A549 (cell line): ENCODE results near the gene LENG8. TPM values are rescaled to one million over a fixed set of nuclear protein-coding genes. Genes with fewer than 3 reads are reported as not detected.

Experiments
- ATAC-seq, 2 experiments: fragments of 200-7000 bp in 1 of 2; fragments of >200 bp in 1 of 2; cut with Nextera tagmentation in 1 of 2; cut with Tn5 transposase in 1 of 2; 3 replicates each; pipeline versions ENCODE4 v1.8.0 to v1.9.1; 2018 to 2020; ENCODE audit warnings: mild to moderate bottlenecking in 1 of 2, moderate library complexity in 1 of 2
- CTCF ChIA-PET: fragments of 300-600 bp; sonication (Branson Sonifier 250); formaldehyde crosslinking; extraction: SDS; loops from one replicate; lab custom pipeline; 2021; ENCODE audit warnings: antibody characterized with exemption, inconsistent platforms; lab: Yijun Ruan, JAX
- POLR2A ChIA-PET: fragments of 350-600 bp; formaldehyde crosslinking; extraction: SDS; loops from one replicate; lab custom pipeline; 2021; ENCODE audit warnings: antibody characterized with exemption, inconsistent platforms; lab: Yijun Ruan, JAX
- DNase-seq, 2 experiments: peaks; one replicate each; pipeline versions ENCODE4 v3.0.0 to v3.0.0-alpha.2; 2011 to 2016; ENCODE audit warnings: low read depth in 1 of 2, low spot score in 1 of 2
- FAIRE-seq: peaks from 2 replicates; lab custom pipeline; 2011; peaks lifted over from hg19 to GRCh38; lab: Jason Lieb, UNC
- H3K27ac ChIP-seq, 2 experiments: fragments of >200 bp; sonication (Bioruptor Twin); formaldehyde crosslinking; 3 replicates each; pipeline ENCODE4 v1.5.1; 2016 to 2017
- H3K4me1 ChIP-seq: fragments of >200 bp; sonication (Bioruptor Twin); formaldehyde crosslinking; 3 replicates; pipeline ENCODE4 v1.6.1; 2016
- H3K4me2 ChIP-seq: fragments of >200 bp; sonication (Bioruptor Twin); formaldehyde crosslinking; 3 replicates; pipeline ENCODE4 v1.6.1; 2016
- H3K4me3 ChIP-seq: fragments of >200 bp; sonication (Bioruptor Twin); formaldehyde crosslinking; 3 replicates; pipeline ENCODE4 v1.5.1; 2016
- H3K9me3 ChIP-seq: fragments of >200 bp; sonication (Bioruptor Twin); formaldehyde crosslinking; 3 replicates; pipeline ENCODE4 v1.6.1; 2016
- ATOH8 ChIP-seq: fragments of 250-450 bp; sonication (Bioruptor Pico); IDR thresholded peaks from 2 replicates; pipeline ENCODE4 v1.5.0; 2020; ENCODE audit warnings: low read depth, mild to moderate bottlenecking, moderate library complexity
- BCL3 ChIP-seq: fragments of >200 bp; sonication (Bioruptor Twin); formaldehyde crosslinking; IDR thresholded peaks from 3 replicates; pipeline ENCODE4 v1.6.1; 2016
- CEBPB ChIP-seq, 2 experiments: fragments of >200 bp in 1 of 2; sonication (Bioruptor Twin) in 1 of 2; formaldehyde crosslinking in 1 of 2; IDR thresholded peaks; 2 replicates each; pipeline ENCODE4 v1.6.1; 2012 to 2016
- CHD2 ChIP-seq: fragments of 150-350 bp; IDR thresholded peaks from 2 replicates; pipeline ENCODE4 v1.6.1; 2014; ENCODE audit warnings: low read length; ENCODE audit not compliant: partially characterized antibody
- E2F6 ChIP-seq: IDR thresholded peaks from 2 replicates; pipeline ENCODE4 v1.6.1; 2012; ENCODE audit warnings: low read depth, borderline replicate concordance
- EHMT2 ChIP-seq: fragments of 200-600 bp; sonication (generic); IDR thresholded peaks from 2 replicates; pipeline ENCODE4 v1.6.1; 2016; ENCODE audit warnings: antibody characterized with exemption, low read depth, mild to moderate bottlenecking, moderate library complexity
- ELK1 ChIP-seq: fragments of 150-350 bp; IDR thresholded peaks from 2 replicates; pipeline ENCODE4 v1.6.1; 2014; ENCODE audit warnings: low read depth, mild to moderate bottlenecking, low read length
- EP300 ChIP-seq, 2 experiments: fragments of >200 bp; sonication (Bioruptor Twin); formaldehyde crosslinking; IDR thresholded peaks; 2 replicates in 1 of 2; 3 replicates in 1 of 2; pipeline ENCODE4 v1.6.1; 2016 to 2017
- FOSL2 ChIP-seq, 2 experiments: fragments of 450-650 bp in 1 of 2; fragments of >200 bp in 1 of 2; sonication (Bioruptor Twin) in 1 of 2; formaldehyde crosslinking; IDR thresholded peaks; 2 replicates each; pipeline versions ENCODE4 v1.5.0 to v1.6.1; 2016 to 2020; ENCODE audit warnings: mild to moderate bottlenecking in 1 of 2, moderate library complexity in 1 of 2
- FOXS1 ChIP-seq: fragments of 250-450 bp; sonication (Bioruptor Pico); IDR thresholded peaks from 2 replicates; pipeline ENCODE4 v1.5.0; 2020; ENCODE audit warnings: mild to moderate bottlenecking, moderate library complexity
- GATA3 ChIP-seq: IDR thresholded peaks from 2 replicates; pipeline ENCODE4 v1.6.1; 2012; ENCODE audit warnings: borderline replicate concordance
- HEYL ChIP-seq: fragments of 250-450 bp; sonication (Bioruptor Pico); IDR thresholded peaks from 2 replicates; pipeline ENCODE4 v1.8.0; 2021; ENCODE audit warnings: mild to moderate bottlenecking, moderate library complexity
- HOXA7 ChIP-seq: fragments of 250-450 bp; sonication (Bioruptor Pico); IDR thresholded peaks from 2 replicates; pipeline ENCODE4 v1.5.0; 2020; ENCODE audit warnings: mild to moderate bottlenecking, moderate library complexity
- HOXB13 ChIP-seq: fragments of 250-450 bp; sonication (Bioruptor Pico); IDR thresholded peaks from 2 replicates; pipeline ENCODE4 v1.5.0; 2020; ENCODE audit warnings: low read depth, mild to moderate bottlenecking, moderate library complexity
- HOXB5 ChIP-seq: fragments of 250-450 bp; sonication (Bioruptor Pico); IDR thresholded peaks from 2 replicates; pipeline ENCODE4 v1.5.0; 2020; ENCODE audit warnings: mild to moderate bottlenecking, moderate library complexity
- JUN ChIP-seq, 2 experiments: fragments of >200 bp; sonication (Bioruptor Twin); formaldehyde crosslinking; IDR thresholded peaks; 2 replicates in 1 of 2; 3 replicates in 1 of 2; pipeline ENCODE4 v1.6.1; 2016 to 2017
- KDM5A ChIP-seq: fragments of 200-600 bp; sonication (generic); IDR thresholded peaks from 2 replicates; pipeline ENCODE4 v1.6.1; 2016; ENCODE audit warnings: antibody characterized with exemption, mild to moderate bottlenecking
- MAX ChIP-seq: IDR thresholded peaks from 2 replicates; pipeline ENCODE4 v1.6.1; 2012
- MAZ ChIP-seq: fragments of 150-350 bp; IDR thresholded peaks from 2 replicates; pipeline ENCODE4 v1.6.1; 2014; ENCODE audit warnings: antibody characterized with exemption, low read depth, low read length, borderline replicate concordance
- MYC ChIP-seq: IDR thresholded peaks from 2 replicates; pipeline ENCODE4 v1.6.1; 2012; ENCODE audit warnings: mild to moderate bottlenecking, inconsistent platforms, low read length, improper control_type of control experiment, borderline replicate concordance
- NFE2L2 ChIP-seq: fragments of 150-350 bp; conservative IDR thresholded peaks from 2 replicates; pipeline ENCODE4 v1.6.1; 2014; ENCODE audit warnings: low read length
- NR3C1 ChIP-seq: fragments of >200 bp; sonication (Bioruptor Twin); formaldehyde crosslinking; IDR thresholded peaks from 3 replicates; pipeline ENCODE4 v1.6.1; 2017
- PHF8 ChIP-seq: fragments of 200-600 bp; sonication (generic); IDR thresholded peaks from 2 replicates; pipeline ENCODE4 v1.6.1; 2016; ENCODE audit warnings: low read depth, mild to moderate bottlenecking, antibody characterized with exemption, moderate library complexity, borderline replicate concordance
- POLR2A ChIP-seq: IDR thresholded peaks from 2 replicates; pipeline ENCODE4 v1.6.1; 2012; ENCODE audit warnings: mild to moderate bottlenecking, low read length
- RFX5 ChIP-seq: fragments of 450-650 bp; IDR thresholded peaks from 2 replicates; pipeline ENCODE4 v1.7.1; 2014; ENCODE audit warnings: antibody characterized with exemption, mild to moderate bottlenecking, moderate library complexity
- SREBF2 ChIP-seq: fragments of 450-650 bp; IDR thresholded peaks from 2 replicates; pipeline ENCODE4 v1.6.1; 2014; ENCODE audit warnings: mild to moderate bottlenecking, moderate library complexity
- USF2 ChIP-seq: fragments of 450-650 bp; IDR thresholded peaks from 2 replicates; pipeline ENCODE4 v1.6.1; 2014; ENCODE audit warnings: antibody characterized with exemption
- ZFP36 ChIP-seq: fragments of 450-650 bp; IDR thresholded peaks from 2 replicates; pipeline ENCODE4 v1.6.1; 2014; ENCODE audit warnings: borderline replicate concordance; ENCODE audit not compliant: partially characterized antibody
- WGBS: methylation state at CpG from one replicate; pipeline ENCODE4 v1.1.6; 2017; ENCODE audit errors: missing lambda C conversion rate; 5-methylcytosine and 5-hydroxymethylcytosine counted together
- polyA minus RNA-seq: library from RNA; depleted of rRNA, polyadenylated mRNA; stranded (reverse); fragments of >200 nt; gene quantifications from 2 replicates; pipeline ENCODE4 v1.2.3, GENCODE V29; 2011; rRNA and poly(A)+ RNA removed
- polyA plus RNA-seq, 4 experiments: library from polyadenylated mRNA; depleted of rRNA in 3 of 4; stranded (reverse); fragments of >200 nt; fragmentation: RNase III in 1 of 4; extraction: RNeasy Plus Mini Kit Qiagen cat#74134 plus additional on column Dnase treatment in 1 of 4; gene quantifications; 2 replicates in 3 of 4; 3 replicates in 1 of 4; pipeline ENCODE4 v1.2.3, GENCODE V29; 2011 to 2017

The LENG8 gene
- 30.6 and 52.8 TPM in 2 replicates for polyA plus RNA-seq (2011; rRNA removed)
- 48.4 and 62.4 TPM in 2 replicates for polyA plus RNA-seq (2012; cell fraction: cytosol; rRNA removed)
- 643 and 655 TPM in 2 replicates for polyA plus RNA-seq (2012; cell fraction: nucleus; rRNA removed)
- polyA plus RNA-seq (2017; fragmentation: RNase III; extraction: RNeasy Plus Mini Kit Qiagen cat#74134 plus additional on column Dnase treatment), result 137 to 148 TPM (median 140 TPM) in 3 replicates
- polyA minus RNA-seq, result 42.5 and 48.1 TPM in 2 replicates

GRCh38 chr19:54448774-54449700 is at the start of gene LENG8:
Gene LENG8 (plus strand): TSS chr19:54449199. CDS start chr19:54451345, 2,146 bp downstream.
- peaks cover 25% of the 10 kb centered on the region for H3K4me1 ChIP-seq
- DNase-seq (peak; percentile 98 to 100), ATAC-seq (peak; percentile 91 to 93)
- TF ChIP-seq ATOH8 (peak; percentile 70; the same call in 1 of the 2 replicates), FOXS1 (CRISPR knock-in tag) (no peak), EHMT2 (no peak), HOXB13 (0 out of 2 replicates have a peak, but pooled peaks have one; percentile 41), ZFP36 (peak; percentile 32), GATA3 (peak; percentile 12; the same call in 1 of the 2 replicates), NR3C1 (no peak), MAX (peak; percentile 93), MYC (peak; percentile 75; the same call in 1 of the 2 replicates), BCL3 (peak; percentile 94), KDM5A (0 out of 2 replicates have a peak, but pooled peaks have one; percentile 10), HOXA7 (CRISPR knock-in tag) (no peak), NFE2L2 (0 out of 2 replicates have a peak, but pooled peaks have one; percentile 8), E2F6 (peak; percentile 91; the same call in 1 of the 2 replicates), PHF8 (peak; percentile 65; the same call in 1 of the 2 replicates), USF2 (peak; percentile 50), CHD2 (peak; percentile 18), HOXB5 (CRISPR knock-in tag) (peak; percentile 65; the same call in 1 of the 2 replicates), JUN (IDR thresholded peaks at IDR 0.05) (peak; percentile 96 to 98), MAZ (no peak), CEBPB (IDR thresholded peaks at IDR 0.05) (no peak), FOSL2 (IDR thresholded peaks at IDR 0.05) (0 out of 2 replicates have a peak, but pooled peaks have one; percentile 4), FOSL2 (CRISPR knock-in tag; IDR thresholded peaks at IDR 0.05) (no peak; the same call in 1 of the 2 replicates), POLR2A (peak; percentile 97), SREBF2 (no peak; the same call in 1 of the 2 replicates), HEYL (CRISPR knock-in tag) (no peak), EP300 (IDR thresholded peaks at IDR 0.05) (no peak), RFX5 (peak; percentile 63; the same call in 1 of the 2 replicates), ELK1 (peak; percentile 93)
- TF ChIP-seq, all 56 proteins: peak for 19
- Histone ChIP-seq H3K9me3 (no peaks in the 10 kb centered on the region), H3K27ac (peak within 1 kb of the TSS; percentile 92 to 95), H3K4me3 (peak within 1 kb of the TSS; percentile 69), H3K4me2 (peak within 1 kb of the TSS; percentile 99)
- POLR2A ChIA-PET, result interaction anchor here (0.6 to 4.1 kb wide), 16 partner anchors 10 to 958 kb away, joined by 3 to 130 read pairs (median 5); partner anchors contain the start of genes CNOT3, LENG9, MBOAT7 and PRPF31
- peak; percentile 98 for FAIRE-seq
- CTCF ChIA-PET, result interaction anchor here (0.8 to 3.4 kb wide), 8 partner anchors 10 to 29 kb away, joined by 3 to 30 read pairs (median 6); partner anchors contain the start of gene LENG9
- WGBS, result 2% methylated on average over 82 of the region's 96 CpGs
